H9 (cell line): Measurements from ENCODE around the gene PDZD4. TPM values are rescaled to one million over a fixed set of nuclear protein-coding genes. Genes with fewer than 3 reads are reported as not detected.

Experiments
- DNase-seq: peaks from one replicate; pipeline ENCODE4 v3.0.0-alpha.2; 2017
- H2AFZ ChIP-seq: one replicate; pipeline ENCODE4 v1.6.1; 2013; ENCODE audit warnings: mild to moderate bottlenecking, low read length, control low read depth, moderate library complexity
- H2AK5ac ChIP-seq: 2 replicates; pipeline ENCODE4 v1.6.1; 2013; ENCODE audit warnings: low read length, control low read depth, mixed read lengths; ENCODE audit not compliant: insufficient read length
- H2BK120ac ChIP-seq: one replicate; pipeline ENCODE4 v1.6.1; 2013; ENCODE audit warnings: low read depth, mild to moderate bottlenecking, low read length, control low read depth, inconsistent platforms; ENCODE audit not compliant: poor library complexity, severe bottlenecking
- H2BK12ac ChIP-seq: 2 replicates; pipeline ENCODE4 v1.6.1; 2013; ENCODE audit warnings: low read length, control low read depth, mixed read lengths, low read depth; ENCODE audit not compliant: insufficient read length
- H2BK15ac ChIP-seq: 2 replicates; pipeline ENCODE4 v1.6.1; 2013; ENCODE audit warnings: low read depth, low read length, control low read depth
- H2BK20ac ChIP-seq: one replicate; pipeline ENCODE4 v1.6.1; 2013; ENCODE audit warnings: low read depth, mild to moderate bottlenecking, low read length, control low read depth, inconsistent platforms; ENCODE audit not compliant: poor library complexity, severe bottlenecking
- H2BK5ac ChIP-seq: 2 replicates; pipeline ENCODE4 v1.6.1; 2013; ENCODE audit warnings: low read length, control low read depth, mixed read lengths; ENCODE audit not compliant: insufficient read length
- H3K14ac ChIP-seq: 2 replicates; pipeline ENCODE4 v1.6.1; 2013; ENCODE audit warnings: low read length, control low read depth; ENCODE audit not compliant: insufficient read depth
- H3K18ac ChIP-seq: 2 replicates; pipeline ENCODE4 v1.6.1; 2013; ENCODE audit warnings: low read depth, mild to moderate bottlenecking, mixed read lengths, low read length, control low read depth; ENCODE audit not compliant: insufficient read length
- H3K23ac ChIP-seq: 2 replicates; pipeline ENCODE4 v1.6.1; 2013; ENCODE audit warnings: low read length, control low read depth, mixed read lengths, low read depth; ENCODE audit not compliant: insufficient read length
- H3K23me2 ChIP-seq: 2 replicates; pipeline ENCODE4 v1.6.1; 2013; ENCODE audit warnings: low read depth, mild to moderate bottlenecking, mixed read lengths, low read length, control low read depth; ENCODE audit not compliant: insufficient read length, poor library complexity, severe bottlenecking
- H3K27ac ChIP-seq: 2 replicates; pipeline ENCODE4 v1.5.1; 2013; ENCODE audit warnings: low read length, control low read depth, mixed read lengths, low read depth; ENCODE audit not compliant: insufficient read length
- H3K27me3 ChIP-seq: 2 replicates; pipeline ENCODE4 v1.6.1; 2013; ENCODE audit warnings: low read length, control low read depth, inconsistent platforms; ENCODE audit not compliant: insufficient read depth
- H3K4ac ChIP-seq: 2 replicates; pipeline ENCODE4 v1.6.1; 2013; ENCODE audit warnings: low read depth, mild to moderate bottlenecking, control low read depth, inconsistent platforms, low read length, moderate library complexity
- H3K4me1 ChIP-seq: 2 replicates; pipeline ENCODE4 v1.6.1; 2013; ENCODE audit warnings: low read length, control low read depth, inconsistent platforms; ENCODE audit not compliant: insufficient read depth
- H3K4me2 ChIP-seq: 2 replicates; pipeline ENCODE4 v1.6.1; 2013; ENCODE audit warnings: low read length, control low read depth, mixed read lengths; ENCODE audit not compliant: insufficient read length, insufficient read depth
- H3K56ac ChIP-seq: 2 replicates; pipeline ENCODE4 v1.6.1; 2013; ENCODE audit warnings: low read depth, mild to moderate bottlenecking, mixed read lengths, low read length, control low read depth; ENCODE audit not compliant: insufficient read length
- H3K79me1 ChIP-seq: 2 replicates; pipeline ENCODE4 v1.6.1; 2013; ENCODE audit warnings: low read depth, mild to moderate bottlenecking, moderate library complexity, low read length, control low read depth, inconsistent platforms; ENCODE audit not compliant: insufficient read depth, poor library complexity, severe bottlenecking
- H3K79me2 ChIP-seq: 2 replicates; pipeline ENCODE4 v1.6.1; 2013; ENCODE audit warnings: low read length, control low read depth, inconsistent platforms; ENCODE audit not compliant: insufficient read depth
- H3K9ac ChIP-seq: 2 replicates; pipeline ENCODE4 v1.6.1; 2013; ENCODE audit warnings: low read length, control low read depth, mixed read lengths; ENCODE audit not compliant: insufficient read length; ENCODE audit errors: extremely low read depth
- H3K9me3 ChIP-seq: one replicate; pipeline ENCODE4 v1.6.1; 2013; ENCODE audit warnings: low read depth, low read length, inconsistent platforms; ENCODE audit not compliant: control insufficient read depth
- H3T11ph ChIP-seq: one replicate; pipeline ENCODE4 v1.6.1; 2013; ENCODE audit warnings: mild to moderate bottlenecking, low read length, control low read depth, inconsistent platforms
- H4K20me1 ChIP-seq: one replicate; pipeline ENCODE4 v1.6.1; 2013; ENCODE audit not compliant: control insufficient read depth, insufficient read length, insufficient read depth
- H4K5ac ChIP-seq: 2 replicates; pipeline ENCODE4 v1.6.1; 2013; ENCODE audit warnings: low read depth, mild to moderate bottlenecking, mixed read lengths, low read length, control low read depth; ENCODE audit not compliant: insufficient read length
- H4K8ac ChIP-seq: replicated peaks from 2 replicates; pipeline ENCODE4 v1.6.1; 2013; ENCODE audit warnings: low read length, control low read depth, mixed read lengths, low read depth; ENCODE audit not compliant: insufficient read length
- H4K91ac ChIP-seq: 2 replicates; pipeline ENCODE4 v1.6.1; 2013; ENCODE audit warnings: low read depth, mild to moderate bottlenecking, moderate library complexity, mixed read lengths, low read length, control low read depth; ENCODE audit not compliant: insufficient read length
- H3K27ac Mint-ChIP-seq, 3 experiments: 2 replicates in 2 of 3; 3 replicates in 1 of 3; pipeline ENCODE4 v1.8.0; 2020 to 2021; ENCODE audit warnings: mixed read lengths in 3 of 3, mild to moderate bottlenecking in 1 of 3, moderate library complexity in 1 of 3
- H3K27me3 Mint-ChIP-seq: 2 replicates; pipeline ENCODE4 v1.8.0; 2021; ENCODE audit warnings: low read depth, mild to moderate bottlenecking, moderate library complexity, mixed read lengths
- H3K36me3 Mint-ChIP-seq, 3 experiments: 2 replicates in 2 of 3; 3 replicates in 1 of 3; pipeline ENCODE4 v1.8.0; 2020 to 2021; ENCODE audit warnings: low read depth in 3 of 3, mixed read lengths in 3 of 3; ENCODE audit not compliant: insufficient read depth in 1 of 3
- H3K4me1 Mint-ChIP-seq, 2 experiments: 2 replicates each; pipeline ENCODE4 v1.8.0; 2020; ENCODE audit warnings: mixed read lengths in 2 of 2
- H3K4me3 Mint-ChIP-seq, 2 experiments: 2 replicates in 1 of 2; 3 replicates in 1 of 2; pipeline ENCODE4 v1.8.0; 2020 to 2021; ENCODE audit warnings: mild to moderate bottlenecking in 2 of 2, mixed read lengths in 2 of 2, moderate library complexity in 1 of 2
- H3K9me3 Mint-ChIP-seq, 2 experiments: 2 replicates in 1 of 2; 3 replicates in 1 of 2; pipeline ENCODE4 v1.8.0; 2020; ENCODE audit warnings: mild to moderate bottlenecking in 2 of 2, mixed read lengths in 2 of 2, moderate library complexity in 1 of 2
- CTCF ChIP-seq: fragments of 200-600 bp; sonication (generic); conservative IDR thresholded peaks from 3 replicates; pipeline ENCODE4 v1.8.0; 2021; ENCODE audit warnings: antibody characterized with exemption, mild to moderate bottlenecking
- WGBS: extraction: QIAGEN DNeasy Blood & Tissue Kit; methylation state at CpG from one replicate; pipeline ENCODE4 v1.1.7; 2013; ENCODE audit warnings: missing lambda C conversion rate, low lambda C conversion rate, mixed read lengths; ENCODE audit not compliant: insufficient read length; ENCODE audit errors: extremely low coverage; 5-methylcytosine and 5-hydroxymethylcytosine counted together
- total RNA-seq: library from RNA; stranded (reverse); gene quantifications from 2 replicates; pipeline ENCODE4 v1.2.1, GENCODE V29; 2021

The PDZD4 gene
- total RNA-seq, 1 experiment from 2014 or later: 110 TPM

- H2BK5ac ChIP-seq: no peak overlapping the region
- H3K9me3 ChIP-seq: peaks cover 13% of the 10 kb centered on the region
- H4K8ac ChIP-seq: no peak overlapping the region
- H3K79me1 ChIP-seq: no peaks in the 10 kb centered on the region
- H3K23me2 ChIP-seq: no peaks in the 10 kb centered on the region
- no peaks in the 10 kb centered on the region for H4K20me1 ChIP-seq
- no peak for DNase-seq
- H2BK120ac ChIP-seq: no peak overlapping the region
- H3K27me3 ChIP-seq: no peaks in the 10 kb centered on the region
- no peak overlapping the region for H3K27ac ChIP-seq
- no peaks in the 10 kb centered on the region for H3K4me1 ChIP-seq
- no peak overlapping the region for H3K18ac ChIP-seq
- H2AFZ ChIP-seq: no peak overlapping the region
- H3K36me3 Mint-ChIP-seq: peaks cover 0 to 3% (median 2%) of the 10 kb centered on the region in 3 experiments; a peak in 4 of 7 replicates
- no peak overlapping the region for H3K27ac Mint-ChIP-seq
- no peak overlapping the region for H3T11ph ChIP-seq
- H3K56ac ChIP-seq: no peak overlapping the region
- H3K9ac ChIP-seq: no peak overlapping the region
- no peak overlapping the region for H3K14ac ChIP-seq
- no CpG with 5 or more reads among the region's 14 CpGs for WGBS
- H4K5ac ChIP-seq: no peak overlapping the region
- H3K4ac ChIP-seq: no peak overlapping the region
- no peak overlapping the region for H3K4me2 ChIP-seq
- peaks cover 4 to 6% of the 10 kb centered on the region in 2 experiments; a peak in 3 of 4 replicates for H3K4me1 Mint-ChIP-seq
- no peak overlapping the region for H2BK12ac ChIP-seq
- H3K9me3 Mint-ChIP-seq: peaks cover 54 to 61% of the 10 kb centered on the region in 2 experiments
- no peaks in the 10 kb centered on the region for H3K79me2 ChIP-seq
- no peak overlapping the region for H3K23ac ChIP-seq
- no peak overlapping the region for H3K4me3 Mint-ChIP-seq
- no peak for TF ChIP-seq CTCF
- peaks cover 10% of the 10 kb centered on the region for H3K27me3 Mint-ChIP-seq
- H2BK20ac ChIP-seq: no peak overlapping the region
- H2AK5ac ChIP-seq: no peak overlapping the region
- H2BK15ac ChIP-seq: no peak overlapping the region
- H4K91ac ChIP-seq: no peak overlapping the region
Observed at GRCh38 chrX:153762626-153763173, 67.6 kb downstream of the PDZD4 start.
